Esophagus squamous epithelium (tissue), 4 donors: ENCODE data around the gene CDH15.

Source experiments
- CTCF ChIP-seq, 6 experiments: fragments of 450-650 bp in 4 of 6; fragments of 200-600 bp in 2 of 6; sonication (generic) in 2 of 6; IDR thresholded peaks; one replicate each; pipeline ENCODE4 v1.5.1; 2016 to 2019; ENCODE audit warnings: antibody characterized with exemption in 6 of 6, mild to moderate bottlenecking in 4 of 6, moderate library complexity in 4 of 6
- POLR2A ChIP-seq, 4 donors: fragments of 450-650 bp; IDR thresholded peaks; one replicate each; pipeline ENCODE4 v1.6.1; 2017; ENCODE audit warnings: antibody characterized with exemption in 4 of 4, mild to moderate bottlenecking in 4 of 4, moderate library complexity in 3 of 4

GRCh38 chr16:89191033-89191900, 19.7 kb downstream of the CDH15 start:
- TF ChIP-seq CTCF (IDR thresholded peaks at IDR 0.05) (no peak), POLR2A (IDR thresholded peaks at IDR 0.05) (no peak)
